Measurements from ENCODE around the gene MBTPS1. TPM values are rescaled to one million over a fixed set of nuclear protein-coding genes. Genes with fewer than 3 reads are reported as not detected.

The MBTPS1 gene
- total and polyA plus RNA-seq, 2 donors (not counting 1 experiment from before 2014, with no cell fraction given), result 80.3 to 109 TPM

- no peak for TF ChIP-seq EZH2 (IDR thresholded peaks at IDR 0.05; ENCODE audit: low read length, missing control alignments)
- TF ChIP-seq, protein P1, sequence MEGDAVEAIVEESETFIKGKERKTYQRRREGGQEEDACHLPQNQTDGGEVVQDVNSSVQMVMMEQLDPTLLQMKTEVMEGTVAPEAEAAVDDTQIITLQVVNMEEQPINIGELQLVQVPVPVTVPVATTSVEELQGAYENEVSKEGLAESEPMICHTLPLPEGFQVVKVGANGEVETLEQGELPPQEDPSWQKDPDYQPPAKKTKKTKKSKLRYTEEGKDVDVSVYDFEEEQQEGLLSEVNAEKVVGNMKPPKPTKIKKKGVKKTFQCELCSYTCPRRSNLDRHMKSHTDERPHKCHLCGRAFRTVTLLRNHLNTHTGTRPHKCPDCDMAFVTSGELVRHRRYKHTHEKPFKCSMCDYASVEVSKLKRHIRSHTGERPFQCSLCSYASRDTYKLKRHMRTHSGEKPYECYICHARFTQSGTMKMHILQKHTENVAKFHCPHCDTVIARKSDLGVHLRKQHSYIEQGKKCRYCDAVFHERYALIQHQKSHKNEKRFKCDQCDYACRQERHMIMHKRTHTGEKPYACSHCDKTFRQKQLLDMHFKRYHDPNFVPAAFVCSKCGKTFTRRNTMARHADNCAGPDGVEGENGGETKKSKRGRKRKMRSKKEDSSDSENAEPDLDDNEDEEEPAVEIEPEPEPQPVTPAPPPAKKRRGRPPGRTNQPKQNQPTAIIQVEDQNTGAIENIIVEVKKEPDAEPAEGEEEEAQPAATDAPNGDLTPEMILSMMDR (conservative IDR thresholded peaks at IDR 0.05 in 1 of 2, IDR thresholded peaks at IDR 0.05 in 1 of 2; ENCODE audit: low read depth in 1 of 2, low read length in 2 of 2), result no peak
- peaks cover 18% of the 10 kb centered on the region for H3K36me3 ChIP-seq (ENCODE audit: control insufficient read depth, insufficient read depth, low read length)
These were observed 26.5 kb downstream of the MBTPS1 start for GRCh38 chr16:84090211-84090610.

GRCh38 chr16:84088695-84089395, 27.9 kb downstream of the MBTPS1 start:
- Histone ChIP-seq H3K9me3 (ENCODE audit: control insufficient read depth, insufficient read depth, low read depth, low read length) (no peaks in the 10 kb centered on the region), H3K9ac (ENCODE audit: insufficient read depth, low read length) (no peak overlapping the region), H3K79me2 (ENCODE audit: control insufficient read depth, insufficient read depth, low read length) (no peaks in the 10 kb centered on the region), H2AFZ (ENCODE audit: low read length) (no peak overlapping the region), H3K4me1 (ENCODE audit: control insufficient read depth, extremely low read depth, insufficient read depth, low read length) (no peaks in the 10 kb centered on the region), H3K27ac (ENCODE audit: insufficient read depth, low read length) (no peak overlapping the region), H3K27me3 (ENCODE audit: control insufficient read depth, insufficient read depth, low read length) (no peaks in the 10 kb centered on the region), H3K4me2 (ENCODE audit: extremely low read depth, insufficient read depth, low read length) (no peak overlapping the region), H4K20me1 (ENCODE audit: control insufficient read depth, extremely low read depth, insufficient read depth, low read length) (no peaks in the 10 kb centered on the region), H3K36me3 (ENCODE audit: control insufficient read depth, insufficient read depth, low read length) (peaks cover 18% of the 10 kb centered on the region), H3K4me3 (replicated peaks in 1 of 4; ENCODE audit: control extremely low read depth in 1 of 4, insufficient read depth in 1 of 4, low read depth in 3 of 4, low read length in 4 of 4) (no peak overlapping the region)
- TF ChIP-seq EZH2 (IDR thresholded peaks at IDR 0.05; ENCODE audit: low read length, missing control alignments), result no peak
- TF ChIP-seq, protein P1 (conservative IDR thresholded peaks at IDR 0.05 in 1 of 2, IDR thresholded peaks at IDR 0.05 in 1 of 2; ENCODE audit: low read depth in 1 of 2, low read length in 2 of 2), result no peak
- no peak for DNase-seq (ENCODE audit: low read depth in 2 of 2)

More at GRCh38 chr16:84090211-84090610, 26.5 kb downstream of the MBTPS1 start:
- no peaks in the 10 kb centered on the region for H3K27me3 ChIP-seq (ENCODE audit: control insufficient read depth, insufficient read depth, low read length)
- H3K27ac ChIP-seq (ENCODE audit: insufficient read depth, low read length), result no peak overlapping the region
- no peaks in the 10 kb centered on the region for H4K20me1 ChIP-seq (ENCODE audit: control insufficient read depth, extremely low read depth, insufficient read depth, low read length)
- H3K4me1 ChIP-seq (ENCODE audit: control insufficient read depth, extremely low read depth, insufficient read depth, low read length), result no peaks in the 10 kb centered on the region
- no peak overlapping the region for H3K9ac ChIP-seq (ENCODE audit: insufficient read depth, low read length)
- no peaks in the 10 kb centered on the region for H3K9me3 ChIP-seq (ENCODE audit: control insufficient read depth, insufficient read depth, low read depth, low read length)
- no peak overlapping the region for H2AFZ ChIP-seq (ENCODE audit: low read length)
- DNase-seq (ENCODE audit: low read depth in 2 of 2), result no peak
- no peaks in the 10 kb centered on the region for H3K79me2 ChIP-seq (ENCODE audit: control insufficient read depth, insufficient read depth, low read length)
- H3K4me2 ChIP-seq (ENCODE audit: extremely low read depth, insufficient read depth, low read length), result no peak overlapping the region
- H3K4me3 ChIP-seq (replicated peaks in 1 of 4; ENCODE audit: control extremely low read depth in 1 of 4, insufficient read depth in 1 of 4, low read depth in 3 of 4, low read length in 4 of 4), result no peak overlapping the region

DNA sequence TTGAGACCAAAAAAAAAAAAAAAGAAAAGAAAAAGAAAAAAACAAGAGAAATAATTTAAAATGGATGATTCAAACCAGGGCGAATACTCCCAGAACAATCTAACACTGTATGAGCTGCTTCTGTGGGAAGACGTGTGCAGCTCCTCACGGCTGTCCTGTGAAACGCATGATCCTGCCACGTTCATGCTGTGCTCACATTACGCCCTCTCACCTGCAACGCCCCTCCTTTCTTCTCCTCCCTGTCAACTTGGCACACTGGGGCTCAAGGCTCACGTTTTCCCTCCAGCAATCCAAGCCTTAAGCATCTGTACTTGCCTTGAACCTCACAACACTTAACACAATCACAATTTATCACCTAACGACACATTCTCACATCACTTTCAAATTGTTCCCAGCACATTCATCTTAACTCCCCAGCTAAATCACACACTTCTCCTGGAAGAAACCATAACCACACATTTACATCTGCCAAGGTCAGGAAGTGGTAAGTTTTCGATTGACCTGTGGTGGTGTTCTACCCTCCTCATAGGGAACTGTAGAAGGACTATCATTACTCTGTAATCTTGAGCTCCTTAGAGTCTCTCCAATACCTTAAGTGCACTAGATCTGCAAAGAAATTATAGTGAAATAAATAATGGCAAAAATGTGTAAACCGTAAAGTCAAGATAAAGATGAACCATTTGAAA, 29.1 kb downstream of the MBTPS1 start:
- no peak overlapping the region for H2AFZ ChIP-seq (ENCODE audit: low read length)
- peaks cover 17% of the 10 kb centered on the region for H3K36me3 ChIP-seq (ENCODE audit: control insufficient read depth, insufficient read depth, low read length)
- no peaks in the 10 kb centered on the region for H3K9me3 ChIP-seq (ENCODE audit: control insufficient read depth, insufficient read depth, low read depth, low read length)
- peak in 1 of 2 donors; percentile 17 for DNase-seq (ENCODE audit: low read depth in 2 of 2)
- no peak overlapping the region for H3K4me3 ChIP-seq (replicated peaks in 1 of 4; ENCODE audit: control extremely low read depth in 1 of 4, insufficient read depth in 1 of 4, low read depth in 3 of 4, low read length in 4 of 4)
- TF ChIP-seq EZH2 (IDR thresholded peaks at IDR 0.05; ENCODE audit: low read length, missing control alignments), result no peak
- TF ChIP-seq, protein P1 (conservative IDR thresholded peaks at IDR 0.05 in 1 of 2, IDR thresholded peaks at IDR 0.05 in 1 of 2; ENCODE audit: low read depth in 1 of 2, low read length in 2 of 2), result no peak
- no peak overlapping the region for H3K4me2 ChIP-seq (ENCODE audit: extremely low read depth, insufficient read depth, low read length)
- no peak overlapping the region for H3K27ac ChIP-seq (ENCODE audit: insufficient read depth, low read length)
- H4K20me1 ChIP-seq (ENCODE audit: control insufficient read depth, extremely low read depth, insufficient read depth, low read length), result no peaks in the 10 kb centered on the region
- no peak overlapping the region for H3K9ac ChIP-seq (ENCODE audit: insufficient read depth, low read length)
- no peaks in the 10 kb centered on the region for H3K4me1 ChIP-seq (ENCODE audit: control insufficient read depth, extremely low read depth, insufficient read depth, low read length)
- H3K27me3 ChIP-seq (ENCODE audit: control insufficient read depth, insufficient read depth, low read length), result no peaks in the 10 kb centered on the region
- no peaks in the 10 kb centered on the region for H3K79me2 ChIP-seq (ENCODE audit: control insufficient read depth, insufficient read depth, low read length)

Data from fibroblast of lung (primary cell).